ENCODE data around the gene SDK1.

The SDK1 gene

GRCh38 chr7:3300651-3301448 is at the start of gene SDK1 (continued):
- TF ChIP-seq AEBP2 (tag by site-specific recombination; IDR thresholded peaks at IDR 0.05; ENCODE audit: borderline replicate concordance), result no peak
- no peak for TF ChIP-seq ZNF521 (tag by site-specific recombination; IDR thresholded peaks at IDR 0.05)
- TF ChIP-seq ZNF24 (tag by site-specific recombination; IDR thresholded peaks at IDR 0.05), result no peak
- no peak for TF ChIP-seq ZNF274 (IDR thresholded peaks at IDR 0.05; ENCODE audit: low read length)
- no peak for TF ChIP-seq ZNF274 (tag by site-specific recombination; IDR thresholded peaks at IDR 0.05; ENCODE audit: borderline replicate concordance)
- TF ChIP-seq ZNF658 (tag by site-specific recombination; IDR thresholded peaks at IDR 0.05), result no peak
- TF ChIP-seq ZBTB20 (tag by site-specific recombination; IDR thresholded peaks at IDR 0.05), result no peak
- TF ChIP-seq ZNF211 (tag by site-specific recombination; IDR thresholded peaks at IDR 0.05; ENCODE audit: low read depth), result no peak
- no peak for TF ChIP-seq ZNF837 (tag by site-specific recombination; IDR thresholded peaks at IDR 0.05)
- no peak for TF ChIP-seq ZNF555 (tag by site-specific recombination; conservative IDR thresholded peaks at IDR 0.05)
- no peak for TF ChIP-seq ZNF529 (tag by site-specific recombination; IDR thresholded peaks at IDR 0.05; ENCODE audit: insufficient replicate concordance)
- TF ChIP-seq ZNF398 (tag by site-specific recombination; IDR thresholded peaks at IDR 0.05), result no peak; the same call in 1 of the 2 replicates
- no peak for TF ChIP-seq ZSCAN18 (tag by site-specific recombination; IDR thresholded peaks at IDR 0.05)
- no peak for TF ChIP-seq ZEB2 (tag by site-specific recombination; IDR thresholded peaks at IDR 0.05)
- no peak for TF ChIP-seq SP3 (tag by site-specific recombination; IDR thresholded peaks at IDR 0.05)
- no peak for TF ChIP-seq SP7 (tag by site-specific recombination; IDR thresholded peaks at IDR 0.05)
- no peak for TF ChIP-seq ZNF292 (tag by site-specific recombination; IDR thresholded peaks at IDR 0.05; ENCODE audit: borderline replicate concordance, low read depth)
- TF ChIP-seq ZNF18 (tag by site-specific recombination; IDR thresholded peaks at IDR 0.05), result no peak
- no peak for TF ChIP-seq YY2 (tag by site-specific recombination; IDR thresholded peaks at IDR 0.05)
- TF ChIP-seq ZNF664 (tag by site-specific recombination; IDR thresholded peaks at IDR 0.05), result no peak
- no peak for TF ChIP-seq ZNF596 (tag by site-specific recombination; IDR thresholded peaks at IDR 0.05)
- no peak for TF ChIP-seq ZBTB6 (tag by site-specific recombination; IDR thresholded peaks at IDR 0.05)
- TF ChIP-seq ZNF280C (tag by site-specific recombination; IDR thresholded peaks at IDR 0.05), result no peak
- no peak for TF ChIP-seq ZNF26 (tag by site-specific recombination; IDR thresholded peaks at IDR 0.05)
- TF ChIP-seq ZNF639 (tag by site-specific recombination; IDR thresholded peaks at IDR 0.05), result no peak
- TF ChIP-seq ZFP3 (tag by site-specific recombination; IDR thresholded peaks at IDR 0.05; ENCODE audit: low read depth), result no peak
- TF ChIP-seq ZNF174 (tag by site-specific recombination; IDR thresholded peaks at IDR 0.05), result no peak

Measured in HEK293 (cell line).